HG03280 (cell line): ENCODE measurements around the gene CXCR4.

Source experiments
- ATAC-seq: cut with Tn5 transposase; IDR thresholded peaks from one replicate; pipeline ENCODE4 v1.9.1; 2021; ENCODE audit warnings: mild to moderate bottlenecking, moderate library complexity; ENCODE audit not compliant: unreplicated experiment

CXCR4 gene

DNA sequence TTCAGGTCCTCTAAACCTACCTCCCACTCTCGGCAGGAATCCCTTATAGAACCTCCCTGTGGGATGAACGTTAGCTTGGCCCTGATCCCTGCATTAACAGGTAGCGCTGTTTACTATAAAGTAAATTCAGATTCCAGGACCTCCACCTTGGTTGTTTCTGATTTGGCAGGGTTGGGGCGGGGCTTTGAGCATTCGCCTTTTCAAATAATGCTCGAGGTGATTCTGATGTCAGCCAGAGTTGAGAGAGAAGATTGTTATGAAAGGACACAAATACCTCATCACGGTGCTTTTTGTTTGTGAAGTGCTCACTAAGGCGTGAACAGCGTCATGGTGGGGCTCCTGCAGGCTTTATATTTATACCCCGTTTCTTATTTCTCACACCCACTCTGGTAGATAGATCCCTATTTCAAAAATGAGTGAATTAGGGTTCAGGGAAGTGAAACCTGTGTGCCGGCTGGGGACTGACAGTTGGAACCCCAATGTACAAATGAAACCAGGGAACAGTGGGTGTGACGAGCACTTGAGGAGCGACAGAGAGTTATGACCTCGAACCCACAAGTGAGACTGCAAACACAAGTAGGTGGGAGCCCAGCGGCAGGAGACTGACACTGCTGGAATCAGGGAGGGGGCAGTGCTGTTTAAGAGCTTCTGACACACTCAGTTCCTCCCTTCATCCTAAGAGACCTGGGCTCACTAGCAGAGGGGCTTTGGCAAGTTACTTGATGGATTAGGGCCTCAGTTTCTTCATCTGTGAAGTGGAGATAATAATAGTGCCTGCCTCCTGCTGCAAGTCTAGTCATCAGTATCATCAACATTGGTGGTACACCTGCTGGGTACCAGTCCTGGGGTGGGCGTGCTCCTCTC is 14.2 kb upstream of the CXCR4 start:
- peak; percentile 73 for ATAC-seq

DNA sequence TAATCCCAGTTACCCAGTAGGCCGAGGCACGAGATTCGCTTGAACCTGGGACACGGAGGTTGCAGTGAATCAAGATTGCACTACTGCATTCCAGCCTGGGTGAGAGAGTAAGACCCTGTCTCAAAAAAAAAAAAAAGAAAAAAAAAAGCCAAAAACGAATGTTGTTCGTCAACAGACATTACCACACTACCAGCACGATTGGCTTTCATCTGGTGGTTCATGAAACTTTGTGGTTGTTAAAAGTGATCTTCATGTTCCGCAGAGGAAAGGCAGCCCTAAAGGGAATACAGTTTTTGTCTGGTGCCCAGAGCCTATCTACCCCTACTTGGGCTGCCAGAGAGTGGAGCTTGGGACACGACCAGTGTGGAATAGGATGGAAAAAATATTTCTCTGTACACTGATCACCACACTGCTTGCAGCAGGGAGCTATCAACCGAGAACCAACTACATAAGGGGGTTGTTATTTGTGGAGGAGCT is 13.6 kb upstream of the CXCR4 start:
- peak; percentile 12 for ATAC-seq

DNA sequence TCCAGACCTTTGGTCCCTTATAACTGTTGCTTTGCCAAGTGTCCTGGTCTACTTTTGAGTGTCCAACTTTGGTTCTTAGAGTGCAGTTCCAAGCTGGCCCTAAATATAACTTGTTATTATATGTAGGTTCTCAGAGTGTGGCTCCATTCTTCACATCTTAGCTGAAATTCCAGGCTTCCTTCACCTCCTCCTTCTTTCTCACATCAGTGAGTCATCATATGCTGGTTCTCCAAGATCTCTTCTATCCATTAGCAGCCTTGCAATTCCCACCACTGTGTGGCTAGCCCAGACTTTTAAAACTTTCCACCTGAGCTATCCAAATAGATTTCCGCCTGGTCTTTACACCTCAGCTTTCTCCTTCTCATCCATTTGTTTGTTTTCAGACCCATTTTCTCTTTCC is 12.6 kb upstream of the CXCR4 start:
- ATAC-seq = no peak

DNA sequence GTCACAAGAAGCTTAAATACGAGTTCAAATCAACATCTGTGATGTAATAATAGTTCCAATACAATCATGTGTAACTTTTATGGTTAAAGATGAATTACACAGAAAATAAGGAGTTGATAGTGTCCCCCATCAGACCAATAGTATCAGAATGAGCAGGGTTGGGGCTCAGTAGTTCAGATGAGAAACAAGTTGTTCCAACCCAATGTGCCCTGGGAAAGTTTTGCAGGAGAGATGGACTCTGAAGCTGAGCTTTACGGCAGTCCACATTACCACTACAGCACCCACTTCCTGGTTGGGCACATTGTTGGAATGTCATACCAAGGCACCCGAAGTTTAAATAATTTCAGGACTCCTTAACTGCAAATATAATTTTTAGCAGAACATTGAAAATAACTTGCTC is 12.1 kb upstream of the CXCR4 start:
- no peak for ATAC-seq

DNA sequence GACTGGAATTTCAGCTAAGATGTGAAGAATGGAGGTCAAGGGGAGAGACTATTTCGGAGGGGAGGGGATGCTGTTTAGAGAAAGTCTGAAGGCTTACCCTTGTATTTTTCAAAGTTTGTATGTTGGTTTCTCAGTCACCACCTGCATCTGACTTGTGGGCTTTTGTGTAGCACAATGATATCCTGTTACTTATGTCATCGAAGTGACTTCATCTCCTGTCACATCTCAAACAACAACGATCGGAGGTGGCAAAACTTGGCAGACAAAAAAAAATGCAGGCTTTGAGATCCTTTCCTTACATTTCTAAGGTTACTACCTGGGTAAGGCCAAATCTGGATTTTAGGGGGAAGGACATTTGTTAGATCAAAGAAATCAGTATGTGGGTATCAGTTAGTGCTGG is 11.7 kb upstream of the CXCR4 start:
- no peak for ATAC-seq

DNA sequence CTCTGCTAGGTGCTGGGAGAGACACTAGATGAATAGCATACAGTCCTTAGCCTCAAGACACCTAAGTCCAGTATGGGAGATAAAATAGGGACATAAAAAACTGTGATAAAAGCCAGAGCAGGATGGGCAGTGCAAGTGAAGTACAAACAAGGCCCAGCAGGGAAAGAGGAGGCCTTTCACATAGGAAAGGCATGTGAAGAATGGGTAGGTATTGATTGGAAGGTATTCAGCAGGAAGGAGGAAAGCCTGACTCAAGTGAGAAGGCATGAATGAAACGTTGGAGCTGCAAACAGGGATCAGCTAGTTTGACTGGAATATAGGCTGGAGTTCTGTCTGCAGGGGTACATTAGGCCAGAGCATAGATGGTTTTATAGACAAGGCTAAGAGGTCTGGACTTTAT is 11.0 kb upstream of the CXCR4 start:
- ATAC-seq = no peak

DNA sequence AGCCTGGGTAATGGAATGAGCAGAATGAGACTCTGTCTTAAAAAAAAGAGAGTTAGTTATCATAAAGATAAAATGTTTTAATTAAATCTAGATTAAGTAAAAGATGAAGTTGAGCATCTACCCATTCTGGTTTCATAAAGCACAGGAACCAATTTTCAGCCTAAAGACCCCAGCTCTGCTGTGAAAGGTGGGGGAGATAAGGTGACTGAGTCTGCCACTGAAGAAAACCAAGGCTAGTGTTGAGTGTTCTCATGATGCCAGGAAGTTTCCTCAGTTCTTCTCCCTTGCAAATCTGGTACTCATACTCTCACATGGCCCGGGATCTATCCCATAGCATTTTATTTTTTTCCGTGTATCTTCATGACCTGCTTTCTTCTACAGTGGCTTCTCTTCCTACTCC is 10.4 kb upstream of the CXCR4 start:
- no peak for ATAC-seq

DNA sequence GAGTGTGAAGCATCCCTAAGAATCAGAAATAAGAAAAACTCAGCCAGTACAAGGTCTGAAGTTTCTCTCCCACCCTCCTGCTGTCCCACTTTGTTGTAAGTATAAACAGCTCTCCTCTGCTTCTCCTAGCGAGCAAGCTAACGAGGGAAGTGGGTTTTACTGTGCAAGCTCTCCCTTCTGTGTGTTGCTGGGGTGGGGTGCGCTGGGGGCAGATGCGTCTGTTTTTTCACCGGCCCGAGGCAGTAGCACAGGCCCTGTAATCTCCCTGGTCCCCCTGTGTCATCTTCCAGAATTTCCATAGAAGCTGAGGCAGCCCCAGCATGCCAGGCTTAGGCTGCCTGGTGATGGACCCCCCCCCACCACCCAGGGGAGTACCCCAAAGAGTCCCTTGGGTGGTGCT is 9.4 kb upstream of the CXCR4 start:
- no peak for ATAC-seq

DNA sequence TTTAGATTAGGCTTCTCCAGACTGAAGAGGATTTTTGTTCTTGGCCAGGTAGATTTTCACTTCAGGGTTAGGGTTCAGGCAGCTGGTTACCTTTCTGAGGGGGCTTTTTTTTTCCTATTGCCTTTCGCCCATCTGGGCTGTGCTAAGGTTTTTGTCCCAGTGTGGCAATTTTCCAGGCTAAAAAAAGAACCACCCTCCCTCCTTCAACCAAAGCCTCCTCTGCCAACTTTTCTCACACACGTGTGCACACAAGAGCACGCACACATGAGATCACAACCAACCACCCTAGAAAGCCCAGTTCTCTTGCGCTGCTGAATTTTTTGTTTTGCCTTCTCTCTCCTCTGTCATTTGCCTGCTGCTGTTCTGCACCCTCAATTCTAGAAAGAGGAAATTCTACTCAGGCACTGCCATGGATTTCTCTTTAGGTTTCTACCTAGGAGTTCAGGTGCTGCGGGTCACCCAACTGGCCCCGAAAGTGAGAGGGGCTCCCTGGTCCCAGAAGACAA is 8.5 kb upstream of the CXCR4 start:
- ATAC-seq = no peak

DNA sequence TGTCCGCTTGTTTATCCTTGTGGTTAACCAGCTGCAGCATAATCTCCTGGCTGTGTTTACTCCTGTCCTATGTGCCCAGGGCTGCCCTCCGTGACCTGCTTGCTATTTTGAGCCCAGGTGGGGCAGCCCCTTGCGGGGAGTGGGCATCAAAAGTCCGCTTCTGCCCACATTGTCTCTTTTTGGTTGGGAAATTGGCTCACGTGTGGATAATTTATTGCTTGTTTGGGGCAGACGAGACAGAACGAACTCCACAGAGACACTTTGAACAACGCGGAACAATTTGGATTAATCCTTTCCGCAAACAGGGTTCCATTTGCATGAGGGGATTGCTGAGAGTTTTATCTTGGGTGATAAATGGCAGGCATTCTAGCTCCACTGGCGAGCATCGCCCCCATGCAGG is 8.1 kb upstream of the CXCR4 start:
- no peak for ATAC-seq

DNA sequence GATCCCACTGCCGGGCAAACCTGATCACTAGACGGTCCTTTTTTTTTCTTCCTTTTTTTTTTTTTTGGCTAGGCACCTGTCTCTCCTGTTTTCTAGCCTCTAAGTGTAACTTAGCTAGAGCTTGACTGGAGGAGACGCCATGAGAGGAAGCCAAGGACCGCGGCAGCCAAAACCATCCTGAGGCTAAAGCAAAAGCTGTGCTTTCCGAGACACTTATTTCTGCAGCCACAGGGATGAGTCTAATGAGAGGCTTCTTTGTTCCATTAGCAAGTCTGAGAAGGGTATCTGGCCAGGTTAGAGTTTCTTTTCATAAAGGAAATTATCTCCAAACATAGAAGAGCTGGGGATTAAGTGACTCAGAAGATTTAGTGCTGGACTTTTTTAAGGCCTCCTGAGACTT is 7.3 kb upstream of the CXCR4 start:
- no peak for ATAC-seq

DNA sequence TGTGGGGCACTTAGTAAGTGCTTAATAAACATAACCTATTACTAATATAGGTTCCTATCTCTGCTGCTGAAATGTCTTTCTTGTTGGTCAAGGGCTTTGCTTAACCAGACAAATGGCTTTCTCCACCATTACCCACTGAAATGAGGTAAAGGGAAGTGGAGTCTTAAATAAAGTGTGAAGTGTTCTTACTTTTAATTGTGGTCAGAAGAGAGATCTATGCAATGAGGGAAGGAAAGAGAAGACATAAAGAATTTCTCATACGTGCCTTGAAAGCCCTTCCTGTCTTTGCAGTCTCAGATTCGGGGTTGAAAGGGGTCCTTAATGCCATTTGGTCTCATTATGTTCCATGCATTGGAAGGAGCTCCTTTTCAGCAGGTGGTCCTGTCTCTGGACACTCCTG is 6.9 kb upstream of the CXCR4 start:
- no peak for ATAC-seq

DNA sequence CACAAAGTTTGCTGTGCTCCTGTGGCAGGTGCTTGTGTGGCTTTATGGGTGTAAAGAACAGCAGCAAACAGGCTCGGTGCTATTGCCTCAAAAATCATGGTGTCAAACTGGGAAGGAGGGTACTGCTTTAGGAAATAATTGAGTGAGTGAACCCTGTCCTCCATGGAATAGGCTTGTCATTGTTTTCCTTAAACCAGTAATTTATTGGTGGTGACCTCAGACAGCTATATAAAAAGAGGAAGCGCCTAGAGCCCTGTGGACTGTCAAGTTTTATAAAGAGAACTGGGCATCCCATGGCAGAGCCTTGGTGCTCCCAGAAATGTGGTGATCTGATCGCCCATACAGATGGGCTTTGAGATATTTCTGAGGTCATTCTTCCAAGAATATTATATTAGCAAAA is 4.7 kb upstream of the CXCR4 start:
- ATAC-seq = no peak

DNA sequence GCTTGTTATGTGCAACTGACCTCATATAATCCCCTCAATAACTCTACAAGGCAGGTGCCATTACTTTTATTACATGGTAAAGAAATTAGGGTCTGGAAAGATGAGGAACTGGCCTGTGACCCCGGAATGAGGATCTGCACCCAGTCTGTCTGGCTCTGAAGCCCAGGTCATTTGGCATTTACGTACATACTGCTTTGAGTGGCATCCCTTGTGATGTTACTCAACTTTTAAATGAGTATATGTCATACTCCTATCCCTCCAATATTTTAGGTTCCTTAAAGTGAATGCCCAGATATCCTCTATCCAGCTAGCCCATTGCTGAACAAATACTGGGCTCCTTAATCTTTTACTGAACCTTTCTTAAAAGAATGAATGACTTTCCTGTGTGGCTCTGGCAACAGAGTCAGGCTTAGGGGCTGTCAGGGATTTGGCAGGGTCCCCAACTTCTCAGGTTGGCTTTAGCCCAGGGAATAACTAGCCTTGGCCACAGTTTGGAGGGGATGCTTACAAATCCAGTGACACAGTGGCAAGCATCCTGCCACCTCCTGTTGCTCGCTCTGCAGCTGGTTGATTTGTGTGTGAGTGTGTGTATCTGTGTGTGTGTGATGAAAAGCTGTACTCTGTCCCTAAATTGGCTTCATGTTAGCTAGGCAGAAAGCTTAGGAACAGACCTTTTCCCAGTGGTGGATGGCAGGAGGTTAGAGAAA is 3.4 kb upstream of the CXCR4 start:
- no peak for ATAC-seq

DNA sequence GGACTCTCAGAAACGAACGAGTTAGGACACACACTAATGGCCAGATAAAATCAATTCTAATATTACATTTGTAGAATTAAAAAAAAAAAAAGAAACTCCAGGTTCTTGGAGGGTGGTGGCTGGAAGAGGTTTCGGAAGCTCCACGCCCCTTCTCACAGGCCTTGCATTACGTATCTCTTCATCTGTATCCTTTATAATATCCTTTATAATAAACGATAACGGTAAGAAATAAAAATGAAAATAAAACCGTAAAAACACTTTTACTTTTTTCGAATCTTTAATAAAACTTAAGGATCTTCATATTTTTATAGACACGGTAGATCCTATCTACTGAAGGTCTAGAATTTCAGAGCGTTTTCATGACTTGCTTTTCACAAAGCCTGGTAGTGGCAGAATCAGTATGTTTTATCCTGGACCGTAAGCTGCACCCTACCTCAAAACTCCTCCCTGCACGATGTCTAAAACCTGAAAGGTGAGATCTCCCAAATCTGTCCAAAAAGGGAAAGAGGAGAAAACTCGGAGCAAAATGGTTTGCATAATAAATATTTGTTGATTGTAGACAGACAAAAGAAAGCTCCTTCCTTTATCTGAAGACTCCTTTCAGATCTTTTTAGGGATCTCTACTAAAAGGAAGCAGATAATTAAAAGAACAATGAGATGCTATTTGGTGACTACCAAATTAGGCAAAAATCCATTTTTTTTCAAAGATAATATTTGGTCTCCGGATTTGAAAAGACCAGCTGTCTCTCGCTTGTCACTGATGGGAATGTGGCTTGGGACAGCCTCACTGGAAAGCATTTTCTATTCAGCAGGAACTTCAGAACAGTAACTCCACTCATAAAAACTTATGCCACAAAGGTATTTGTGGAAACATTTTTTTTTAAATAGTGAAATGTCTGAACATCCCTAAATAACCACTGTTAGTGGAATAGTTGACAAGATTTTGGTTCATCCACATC is 2.0 kb upstream of the CXCR4 start:
- no peak for ATAC-seq

DNA sequence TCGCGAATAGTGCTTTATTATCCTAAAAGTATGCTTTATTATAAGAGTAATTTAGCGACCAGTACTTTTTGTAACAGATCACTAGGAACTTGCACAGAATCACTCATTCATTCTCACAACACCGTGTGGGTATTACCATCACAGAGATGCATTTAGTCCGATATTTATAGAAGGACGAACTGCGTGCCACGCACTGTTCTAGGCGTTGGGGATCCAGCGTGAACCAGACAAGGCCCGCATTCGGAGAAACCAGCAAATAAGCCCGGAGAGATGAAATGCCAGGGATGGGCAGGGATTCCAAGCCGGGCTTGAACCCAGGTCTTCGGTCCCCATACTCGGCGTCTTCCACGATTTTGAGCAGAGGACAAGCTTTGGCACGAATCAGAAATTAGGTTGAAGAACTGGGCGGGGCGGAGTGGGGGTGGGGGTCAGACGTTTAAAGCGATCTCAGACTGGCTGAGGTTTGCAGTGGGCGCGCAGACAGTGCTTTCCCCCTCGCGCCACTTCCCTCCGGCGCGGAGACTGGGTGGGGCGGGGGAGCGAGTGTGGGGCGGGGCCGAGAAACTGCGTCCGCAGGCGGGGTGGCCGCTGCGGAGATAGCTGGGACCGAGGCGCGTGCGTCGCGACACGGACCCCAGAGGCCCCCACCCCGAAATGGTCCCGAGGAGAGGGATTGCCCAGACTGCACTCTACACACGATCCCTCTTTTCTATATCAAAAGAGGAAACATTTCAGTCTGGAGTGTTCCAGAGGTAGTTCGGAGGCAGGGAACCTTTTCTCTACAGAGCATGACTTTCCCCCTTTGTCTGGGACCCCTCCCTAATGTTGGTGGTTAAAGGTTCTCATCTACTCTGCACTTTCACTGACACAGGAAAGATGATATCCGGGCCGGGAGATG is 1.1 kb upstream of the CXCR4 start:
- ATAC-seq = no peak

DNA sequence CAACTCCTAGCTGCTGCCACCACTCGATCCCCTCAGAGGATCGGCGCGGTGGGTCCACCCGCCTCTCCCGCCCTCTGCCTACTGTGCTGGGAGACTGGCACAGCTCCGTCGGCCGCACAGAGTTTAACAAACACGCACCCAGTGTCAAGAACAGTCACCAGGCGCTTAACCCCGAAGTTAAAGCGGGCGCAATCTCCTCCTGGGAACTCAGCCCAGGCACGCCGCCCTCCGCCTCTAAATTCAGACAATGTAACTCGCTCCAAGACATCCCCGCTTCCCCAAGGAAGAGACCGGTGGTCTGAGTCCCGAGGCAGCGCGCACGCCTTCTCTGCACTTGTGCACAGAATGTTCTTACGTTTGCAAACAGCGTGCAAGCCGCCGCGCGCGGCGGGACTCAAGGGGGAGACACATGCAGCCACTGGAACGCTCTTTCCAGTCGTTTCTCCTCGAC is 533 bp downstream of the CXCR4 start:
- peak; percentile 31 for ATAC-seq

DNA sequence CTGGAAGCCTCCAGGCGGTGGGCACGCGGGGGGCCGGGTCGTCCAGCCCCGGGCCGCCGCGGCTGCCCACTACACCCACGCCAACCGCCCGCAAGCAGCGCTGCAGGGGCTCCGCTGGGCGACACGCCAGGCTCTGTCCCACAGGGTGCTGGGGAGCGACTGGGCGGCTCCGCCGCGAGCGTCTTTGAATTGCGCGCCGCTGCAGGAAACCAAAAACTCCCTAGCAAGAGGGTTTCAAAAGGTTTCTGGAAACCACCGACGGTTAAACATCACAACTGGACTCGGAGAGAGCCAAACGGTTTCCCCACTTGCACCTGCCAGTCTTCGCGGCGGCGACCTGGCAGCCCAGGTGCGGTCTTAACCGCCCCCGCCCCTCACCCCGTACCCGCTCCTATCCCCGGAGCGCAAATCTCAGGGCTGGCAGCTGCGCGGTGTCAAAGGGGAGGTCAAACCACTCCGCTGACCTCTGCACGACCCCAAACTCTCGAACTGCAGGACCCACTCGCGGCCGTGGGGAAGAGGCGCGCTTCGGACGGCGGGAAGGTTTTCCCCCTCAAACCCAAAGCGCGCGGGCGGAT is 1.0 kb downstream of the CXCR4 start:
- ATAC-seq = peak; percentile 56

DNA sequence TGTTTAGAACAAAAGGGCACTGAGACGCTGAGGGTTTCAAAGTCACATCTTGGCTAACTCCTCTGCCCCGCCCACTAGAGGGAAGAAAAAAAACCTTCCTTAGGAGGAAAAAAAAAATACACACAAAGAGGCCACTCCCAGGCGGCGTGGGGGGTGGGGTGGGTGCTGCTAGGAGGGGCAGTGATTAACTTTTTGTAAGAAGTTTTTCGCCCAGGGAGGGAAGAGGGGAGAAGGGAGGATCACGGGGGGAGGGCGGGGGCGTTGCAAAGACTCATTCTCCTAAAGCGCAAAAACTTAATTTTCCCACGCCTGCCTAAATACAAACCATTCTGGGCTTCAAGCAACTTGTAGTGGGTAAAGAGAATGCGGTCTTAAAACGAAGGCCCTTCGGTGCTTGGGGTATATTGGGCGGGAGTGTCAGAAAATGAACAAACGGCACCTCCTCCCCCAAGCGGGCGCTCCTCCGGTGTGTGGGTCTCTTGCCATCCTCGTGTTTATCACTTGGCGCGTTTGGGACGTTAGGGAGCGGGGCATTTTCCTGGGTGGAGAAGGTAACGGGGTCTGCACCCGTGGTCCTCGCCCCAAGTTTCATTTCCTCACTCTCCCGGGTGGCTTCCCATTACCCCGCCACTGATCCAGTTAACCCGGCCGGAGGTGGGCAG is 1.7 kb downstream of the CXCR4 start:
- ATAC-seq = peak; percentile 8
